Fibroblast of upper back skin (primary cell): ENCODE results near the gene TCN2.
A peak's percentile ranks its signal among the peaks of the same experiment; 100 is the strongest.
"Not testable (repeated sequence)": the region's sequence is repeated elsewhere in the genome, so short reads cannot be mapped to it uniquely, and the experiment has no call there.

Experiments
- DNase-seq: peaks from one replicate; pipeline ENCODE4 v3.0.0-alpha.2; 2013

The TCN2 gene

DNA sequence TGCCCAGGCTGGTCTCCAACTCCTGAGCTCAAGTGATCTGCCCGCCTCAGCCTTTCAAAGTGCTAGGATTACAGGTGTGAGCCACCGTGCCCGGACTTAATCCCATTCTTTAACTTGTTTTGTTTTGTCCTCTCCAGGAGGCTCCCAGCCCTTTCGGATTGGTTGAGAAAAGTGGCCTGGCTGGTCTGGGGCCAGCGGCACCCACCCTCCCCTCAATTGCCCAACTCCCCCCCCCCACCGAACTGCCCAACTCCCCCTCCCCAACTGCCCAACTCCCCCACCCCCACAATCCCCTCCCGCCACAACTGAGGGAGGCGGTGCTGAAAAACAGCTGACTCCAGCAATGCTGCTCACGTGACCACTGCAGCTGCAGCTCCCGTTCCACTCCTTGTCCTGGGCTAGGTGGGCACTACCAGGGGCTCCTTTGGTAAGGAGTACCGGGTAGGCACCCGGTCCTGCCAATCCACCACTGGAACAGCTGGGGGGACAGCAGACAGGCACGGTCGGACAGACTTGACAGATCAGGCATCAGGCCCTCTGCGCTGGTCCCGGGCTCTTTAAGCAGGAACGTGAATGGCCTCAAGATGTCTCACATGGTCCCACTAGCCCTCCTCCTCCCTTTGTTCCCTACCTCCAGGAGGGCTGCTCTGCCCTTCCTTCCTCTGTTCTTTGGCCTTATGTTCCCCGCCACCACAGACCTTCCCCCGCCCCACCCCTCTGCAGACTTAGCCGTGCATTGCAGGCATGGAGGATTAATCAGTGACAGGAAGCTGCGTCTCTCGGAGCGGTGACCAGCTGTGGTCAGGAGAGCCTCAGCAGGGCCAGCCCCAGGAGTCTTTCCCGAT, at the start of gene TCN2:
TCN2 (plus strand) TSS at position 720 of the 845 bp plus-strand sequence. CDS start 158 bp downstream, outside the sequence.
- peak; percentile 57 for DNase-seq

DNA sequence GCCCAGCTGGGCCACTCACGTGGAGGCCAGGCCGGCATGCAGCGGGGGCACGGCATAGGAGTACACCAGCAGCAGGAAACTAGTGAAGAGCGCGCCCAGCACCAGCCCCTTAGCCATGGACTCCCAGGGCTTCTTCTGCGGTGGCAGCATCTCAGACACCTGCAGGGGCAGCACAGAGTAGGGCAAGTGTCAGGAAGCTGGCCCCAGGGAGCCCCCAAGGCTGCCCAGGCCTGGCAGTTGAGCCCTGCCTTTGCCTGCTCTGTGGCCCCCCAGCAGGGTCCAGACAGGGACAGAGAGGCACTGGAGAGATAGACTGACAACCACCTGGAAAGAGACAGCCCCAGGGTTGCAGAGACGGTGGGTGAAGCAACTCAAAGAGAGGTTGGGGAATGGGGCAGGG, 49.7 kb upstream of the TCN2 start:
- no peak for DNase-seq

DNA sequence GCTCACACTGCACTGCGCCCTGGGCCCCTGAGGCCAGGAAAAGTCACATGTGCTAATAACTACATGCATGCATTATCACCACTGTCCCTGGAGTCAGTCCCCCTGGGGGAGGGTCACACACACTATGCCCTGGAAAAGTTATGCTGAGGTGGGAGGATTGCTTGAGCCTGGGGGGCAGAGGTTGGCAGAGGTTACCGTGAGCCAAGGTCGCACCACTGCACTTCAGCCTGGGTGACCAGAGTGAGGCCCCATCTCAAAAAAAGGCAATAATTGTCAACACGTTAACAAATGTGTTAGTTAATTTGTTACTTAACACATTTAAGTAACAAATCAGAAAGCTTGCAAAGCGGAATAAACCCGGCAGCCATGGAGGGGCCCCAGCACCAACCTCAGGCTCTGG, 47.1 kb upstream of the TCN2 start:
- DNase-seq = no peak

DNA sequence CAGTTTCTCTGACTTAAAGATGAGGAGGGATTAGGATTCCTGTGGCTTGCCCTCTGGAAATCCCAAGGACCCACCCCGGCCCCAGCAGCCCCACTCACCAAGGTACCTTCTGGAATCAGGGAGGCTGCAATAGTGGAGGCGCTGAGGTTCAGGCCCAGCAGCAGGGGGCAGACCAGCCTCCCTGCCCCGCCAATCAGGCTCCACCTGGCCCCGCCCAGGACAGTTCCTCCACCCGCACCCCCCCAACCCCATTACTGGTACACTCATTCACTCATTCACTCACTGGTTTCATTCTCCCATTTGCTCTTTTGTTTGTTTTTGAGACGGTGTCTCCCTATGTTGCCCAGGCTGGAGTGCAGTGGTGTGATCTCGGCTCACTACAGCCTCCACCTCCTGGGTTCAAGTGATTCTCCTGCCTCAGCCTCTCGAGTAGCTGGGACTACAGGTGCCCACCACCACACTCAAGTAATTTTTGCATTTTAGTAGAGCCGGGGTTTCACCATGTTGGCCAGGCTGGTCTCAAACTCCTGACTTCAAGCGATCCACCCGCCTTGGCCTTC, 46.3 kb upstream of the TCN2 start:
- DNase-seq = not testable (repeated sequence)

DNA sequence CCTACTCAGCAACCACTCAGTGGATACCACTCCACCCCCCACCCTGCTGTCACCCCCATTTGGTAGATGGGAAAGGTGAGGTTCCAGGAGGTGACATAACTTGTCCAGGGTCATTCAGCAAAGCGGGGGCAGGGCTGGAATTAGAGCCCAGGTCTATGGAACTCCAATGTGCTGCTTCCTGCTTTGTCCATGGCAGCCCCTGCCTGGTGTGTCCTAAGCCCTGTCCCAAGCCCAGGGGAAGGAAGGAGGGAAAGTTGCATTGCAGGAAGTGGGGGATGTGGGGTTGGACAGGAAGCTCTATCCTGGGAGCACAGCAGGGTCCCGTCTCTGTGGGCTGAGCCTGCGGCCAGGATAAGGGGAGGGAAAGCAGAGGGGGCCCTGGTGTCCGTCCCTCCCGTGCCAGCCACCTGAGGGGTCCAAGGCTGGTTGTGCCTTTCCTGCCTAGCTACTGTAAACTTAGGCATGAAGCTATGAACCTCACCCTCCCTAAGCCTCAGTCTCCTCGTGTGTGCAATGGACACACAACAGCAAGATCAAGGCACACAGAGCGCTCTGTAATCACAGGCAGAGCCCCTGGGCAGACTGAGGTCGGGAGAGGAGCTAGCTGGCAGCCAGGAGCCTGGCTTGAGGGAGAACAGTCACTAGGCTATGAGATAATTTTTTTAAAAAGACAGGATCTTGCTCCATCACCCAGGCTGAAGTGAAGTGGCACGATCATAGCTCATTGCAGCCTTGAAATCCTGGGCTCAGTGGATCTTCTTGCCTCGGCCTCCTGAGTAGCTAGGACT, 45.4 kb upstream of the TCN2 start:
- peak; percentile 6 for DNase-seq

DNA sequence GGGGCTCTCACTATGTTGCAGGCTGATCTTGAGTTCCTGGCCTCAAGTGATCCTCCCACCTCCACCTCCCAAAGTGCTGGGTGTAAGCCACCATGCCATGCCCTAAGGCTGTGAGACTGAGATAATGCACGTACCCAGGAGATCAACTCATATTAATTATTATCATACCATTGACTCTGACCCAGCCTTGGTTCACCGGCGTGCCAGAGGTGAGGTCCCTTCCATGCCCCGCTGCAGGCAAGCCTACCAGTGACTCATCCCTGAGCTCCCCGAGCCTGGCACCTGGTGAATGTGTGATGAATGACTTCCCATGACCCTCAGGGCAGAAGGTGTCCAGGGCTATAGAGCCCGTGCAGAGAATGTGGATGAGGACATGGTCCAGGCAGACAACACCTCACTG, 44.6 kb upstream of the TCN2 start:
- no peak for DNase-seq

DNA sequence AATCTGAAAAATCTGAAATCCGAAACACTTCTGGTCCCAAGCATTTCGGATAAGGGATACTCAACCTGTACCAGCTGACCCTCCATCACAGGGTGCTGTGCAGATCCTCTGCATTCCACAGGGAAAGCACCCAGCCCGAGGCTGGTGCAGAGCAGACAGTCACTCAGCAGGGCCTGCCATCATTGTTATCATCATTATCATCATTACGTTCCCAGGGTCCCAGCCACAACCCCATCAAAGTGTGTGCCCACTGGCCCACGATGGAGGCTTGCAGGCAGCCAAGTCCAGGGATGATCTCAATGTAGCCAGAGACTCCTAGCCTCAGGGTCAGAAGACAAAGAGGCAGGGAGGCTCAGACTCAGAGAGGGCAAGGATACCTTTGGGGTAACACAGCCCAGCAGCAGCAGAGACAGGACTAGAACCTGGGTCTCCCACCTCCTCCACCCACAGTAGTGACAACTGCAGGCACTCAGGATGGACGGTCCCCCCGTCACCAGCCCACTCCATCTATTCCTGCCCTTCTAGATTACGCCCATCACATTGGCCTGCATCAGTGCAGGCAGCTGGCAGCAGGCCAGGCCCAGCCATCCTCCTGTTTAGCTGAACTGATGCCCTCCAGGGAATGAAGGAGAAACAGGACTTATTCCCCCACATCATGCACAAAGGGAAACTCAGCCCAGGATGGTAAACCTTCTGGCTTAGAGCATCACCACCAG, 42.8 kb upstream of the TCN2 start:
- no peak for DNase-seq

DNA sequence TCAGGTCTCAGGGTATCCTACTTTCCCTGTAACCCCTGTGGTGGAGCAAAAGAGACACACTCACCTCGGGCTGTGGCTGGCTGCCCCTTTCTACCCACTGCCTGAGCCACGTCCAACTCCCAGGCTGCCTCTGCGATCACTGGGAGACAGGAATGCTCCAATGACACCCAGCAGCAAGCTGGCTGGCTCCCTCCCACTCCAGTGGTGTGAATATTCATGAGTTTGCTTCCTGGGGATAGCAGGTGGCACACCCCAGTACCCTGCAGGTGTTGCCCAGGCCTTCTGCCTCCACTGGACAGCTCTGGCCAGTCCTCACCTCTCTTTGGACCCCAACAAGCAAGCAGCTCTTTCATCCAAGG, 42.2 kb upstream of the TCN2 start:
- no peak for DNase-seq

DNA sequence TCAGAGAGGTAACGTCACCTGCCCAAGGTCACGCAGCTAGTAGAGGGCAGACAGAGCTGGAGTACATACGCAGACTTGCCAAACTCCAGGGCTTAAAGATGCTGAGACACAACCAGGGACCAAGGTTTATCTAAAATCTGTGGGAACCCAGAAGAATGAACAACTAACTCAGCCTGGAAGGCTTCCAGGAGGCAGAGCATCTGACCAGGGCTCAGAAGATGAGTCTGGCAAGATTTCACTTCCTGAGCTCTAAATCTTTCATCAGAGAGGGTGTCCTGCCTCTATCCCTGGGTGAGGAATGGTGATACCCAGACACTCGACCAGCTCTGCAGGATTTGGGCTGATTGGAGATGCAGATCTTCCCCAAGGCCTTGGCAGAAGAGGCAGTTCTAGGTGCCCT, 41.6 kb upstream of the TCN2 start:
- no peak for DNase-seq

DNA sequence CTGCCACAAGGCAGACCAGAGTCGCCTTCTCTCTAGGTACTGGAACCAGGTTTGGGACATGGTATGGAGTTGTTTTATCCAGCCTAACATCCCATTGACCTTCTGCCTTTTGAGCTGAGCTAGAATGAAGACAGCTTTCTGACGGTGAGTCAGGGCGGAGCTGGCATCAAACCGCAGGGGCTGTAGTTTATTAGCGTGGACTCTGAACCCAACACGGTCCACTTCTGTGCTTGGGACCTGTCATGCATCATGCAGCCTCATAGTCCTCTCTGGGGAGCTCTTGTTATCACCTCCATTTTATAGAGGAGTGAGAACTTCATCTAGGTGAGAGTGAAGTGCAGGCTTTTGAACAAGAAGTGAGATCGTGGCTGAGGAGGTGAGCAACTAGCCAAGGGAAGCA, 40.8 kb upstream of the TCN2 start:
- DNase-seq = no peak

DNA sequence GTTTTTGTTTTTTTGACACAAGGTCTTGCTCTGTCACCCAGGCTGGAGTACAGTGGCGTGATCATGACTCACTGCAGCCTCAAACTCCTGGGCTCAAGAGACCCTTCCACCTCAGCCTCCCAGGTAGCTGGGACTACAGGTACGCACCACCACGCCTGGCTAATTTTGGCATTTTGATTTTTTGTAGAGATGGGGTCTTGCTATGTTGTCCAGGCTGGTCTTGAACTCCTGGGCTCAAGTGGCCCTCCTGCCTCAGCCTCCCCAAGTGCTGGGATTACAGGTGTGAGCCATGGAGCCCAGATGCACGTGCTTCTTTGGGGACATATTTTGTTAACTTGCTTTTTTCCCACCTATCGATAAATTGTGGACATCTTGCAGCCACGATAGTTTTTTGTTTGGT, 39.7 kb upstream of the TCN2 start:
- DNase-seq = not testable (repeated sequence)

DNA sequence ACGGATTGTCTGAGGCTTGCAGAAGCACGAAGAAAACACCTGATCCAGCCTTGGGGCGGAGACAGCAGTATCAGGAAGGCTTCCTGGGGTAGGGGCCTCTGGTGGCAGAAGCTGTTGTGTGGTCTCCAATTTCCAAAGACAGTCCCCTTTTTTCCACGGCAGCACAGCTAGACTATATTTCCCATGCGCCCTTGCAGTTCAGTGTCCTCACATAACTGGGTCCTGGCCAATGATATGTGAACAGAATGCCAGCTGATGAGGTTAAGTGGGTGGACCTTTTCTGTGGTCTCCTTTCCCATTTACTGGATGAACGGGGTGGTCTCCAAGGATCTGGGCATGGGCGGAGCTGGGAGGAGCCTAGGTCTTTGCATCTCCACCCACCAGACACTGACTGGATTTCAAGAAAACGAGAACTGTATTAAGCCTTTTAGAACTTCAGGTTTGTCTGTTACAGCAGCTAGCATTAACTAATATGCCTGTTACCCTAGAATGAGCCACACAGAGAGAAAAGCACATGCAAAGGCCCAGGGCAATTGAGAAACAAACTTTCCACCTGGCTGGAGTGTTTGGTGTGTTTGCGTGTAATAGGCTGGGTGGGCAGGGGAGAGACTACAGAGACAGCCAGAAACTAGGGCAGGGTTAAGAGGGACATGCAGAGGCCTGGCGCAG, 38.7 kb upstream of the TCN2 start:
- DNase-seq = no peak

DNA sequence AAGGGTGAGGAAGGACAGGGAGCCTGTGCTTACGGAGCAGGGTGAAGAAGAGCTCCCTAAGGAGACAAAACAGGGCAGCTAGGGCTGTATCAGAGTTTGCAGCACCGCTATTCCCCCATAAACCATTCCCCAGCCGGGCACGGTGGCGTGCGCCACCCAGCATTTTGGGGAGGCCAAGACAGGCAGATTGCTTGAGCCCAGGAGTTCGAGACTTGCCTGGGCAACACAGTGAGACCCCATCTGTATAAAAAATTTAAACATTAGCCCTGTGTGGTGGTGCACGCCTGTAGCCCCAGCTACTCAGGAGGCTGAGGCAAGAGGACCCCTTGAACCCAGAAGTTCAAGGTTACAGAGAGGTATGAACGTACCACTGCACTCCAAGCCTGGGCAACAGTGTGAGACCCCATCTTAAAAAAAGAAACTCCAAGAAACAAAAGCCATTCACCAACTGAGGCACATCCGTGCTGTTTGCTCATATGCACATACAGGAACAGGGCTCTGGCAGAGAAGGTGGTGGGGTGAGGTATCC, 37.2 kb upstream of the TCN2 start:
- DNase-seq = no peak

DNA sequence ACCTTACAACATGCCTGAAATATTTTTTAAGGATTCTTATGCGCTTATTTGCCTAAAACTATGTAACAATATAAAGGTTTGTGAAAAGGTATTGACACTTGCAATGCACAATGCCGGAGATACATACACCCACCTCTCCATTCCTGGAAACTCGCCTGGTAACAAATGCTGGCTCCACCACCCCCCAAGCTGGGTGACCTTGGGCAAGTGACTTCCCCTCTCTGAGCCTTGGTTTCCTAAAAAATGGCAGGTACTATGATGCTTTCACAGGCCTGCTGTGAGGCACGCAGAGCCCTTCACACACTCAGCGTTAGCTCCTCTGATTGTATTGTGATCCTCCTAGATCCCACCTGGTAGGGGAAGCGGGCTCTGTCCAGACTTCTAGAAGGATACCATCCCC, 34.8 kb upstream of the TCN2 start:
- no peak for DNase-seq

DNA sequence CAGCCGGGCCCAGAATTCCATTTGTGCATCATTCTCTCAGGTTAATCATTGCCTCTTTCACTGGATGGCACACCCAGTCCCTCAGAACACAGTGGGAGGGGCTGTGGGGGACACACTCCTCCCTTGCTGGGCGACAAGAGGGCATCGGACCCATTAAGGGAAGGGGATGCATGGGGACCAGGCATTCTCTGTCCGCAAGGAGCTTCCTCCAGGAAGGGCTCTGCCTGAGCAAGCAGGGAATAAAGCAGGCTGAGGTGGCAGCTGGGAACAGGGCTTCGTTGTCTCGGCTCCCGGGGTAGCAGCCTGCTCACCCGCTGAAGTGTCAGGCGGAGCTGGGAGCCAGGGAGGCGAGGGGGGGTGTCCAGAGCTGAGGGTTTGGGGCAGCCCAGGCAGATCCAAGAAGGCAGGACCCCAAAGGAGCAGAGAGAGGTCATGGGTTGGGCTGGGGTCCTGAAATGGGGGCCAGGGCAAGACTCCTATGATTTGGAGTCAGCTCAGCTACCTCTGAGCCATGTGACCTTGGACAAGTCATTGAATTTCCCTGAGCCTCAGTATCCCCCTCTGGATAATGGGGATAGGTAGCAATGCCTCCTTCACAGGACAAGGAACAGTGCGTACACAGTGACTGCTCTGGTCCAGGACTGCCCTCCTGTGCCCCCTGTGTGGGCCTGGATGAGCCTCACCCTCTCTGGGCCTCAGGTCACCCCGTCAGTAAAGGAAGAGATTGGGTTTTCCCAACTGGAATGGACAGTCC, 34.0 kb upstream of the TCN2 start:
- no peak for DNase-seq

DNA sequence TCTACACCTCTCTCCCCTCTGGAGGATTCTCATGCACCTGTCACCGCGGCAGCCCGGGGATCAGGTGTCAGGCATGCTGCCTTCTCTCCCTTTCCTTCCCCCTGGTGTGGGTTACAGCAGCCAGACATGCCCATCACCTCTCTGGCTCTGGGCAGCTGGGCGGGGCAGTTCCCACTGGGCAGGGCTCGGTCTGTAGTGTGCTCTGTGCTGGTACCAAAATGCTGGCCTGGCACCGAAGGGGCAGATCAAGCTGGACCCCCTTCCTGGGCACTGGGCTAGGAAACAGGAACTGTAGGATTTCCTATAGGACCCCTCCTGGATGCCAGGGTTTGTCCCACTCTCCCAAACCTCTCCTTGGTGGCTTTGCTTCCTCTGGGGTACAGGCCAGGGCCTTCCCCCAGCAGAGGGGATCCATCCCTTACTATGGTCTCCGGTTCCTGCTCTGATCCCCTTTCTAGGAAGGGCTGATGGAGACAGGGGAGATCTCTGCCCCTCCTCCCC, 33.3 kb upstream of the TCN2 start:
- DNase-seq = no peak

DNA sequence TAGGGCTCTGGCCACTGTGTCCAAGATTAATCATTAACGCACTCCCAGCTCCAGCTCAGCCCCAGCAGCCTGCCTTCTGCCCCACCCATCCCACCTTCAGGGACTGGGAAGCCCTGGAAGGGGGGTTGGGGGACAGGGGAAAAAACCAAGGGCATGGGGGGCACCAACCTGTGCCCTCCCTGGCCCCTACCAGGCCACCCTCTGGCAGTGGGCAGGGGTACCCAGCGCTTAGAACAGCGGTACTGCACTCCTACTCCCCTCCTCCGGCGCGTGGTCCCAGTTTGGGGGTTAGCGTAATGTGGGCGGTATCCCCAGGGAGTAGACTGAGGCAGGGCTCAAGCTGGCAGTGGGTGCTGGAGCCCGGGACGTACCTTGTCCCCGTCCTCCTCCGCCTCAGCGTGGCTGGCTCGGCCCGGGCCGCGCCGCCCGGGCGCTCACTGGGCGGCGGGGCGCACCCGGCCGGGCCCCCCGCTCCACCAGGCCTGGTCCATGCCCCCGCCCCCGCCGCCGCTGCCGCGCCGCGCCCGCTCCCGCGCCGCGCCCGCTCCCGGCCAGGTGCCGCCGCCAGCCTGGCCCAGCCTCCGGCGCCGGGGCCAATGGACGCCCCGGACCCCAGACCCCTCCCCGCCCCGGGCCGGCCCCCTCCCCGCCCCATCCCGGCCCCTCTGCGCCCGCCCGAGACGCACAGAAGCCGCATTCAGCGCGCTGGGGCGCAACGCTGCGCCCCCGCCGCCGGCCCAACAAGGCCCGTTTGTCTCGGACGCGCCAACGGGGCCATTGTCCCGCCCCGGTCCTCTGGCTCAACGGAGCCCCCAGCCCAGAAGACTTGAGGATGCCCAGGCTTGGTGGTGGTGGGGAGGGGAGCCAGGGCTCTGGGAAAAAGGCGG, 32.6 kb upstream of the TCN2 start, which contains the start of gene GAL3ST1:
GAL3ST1 (minus strand) TSS at position 571 of the 887 bp plus-strand sequence. CDS start 17,273 bp downstream, outside the sequence.
- DNase-seq = no peak

DNA sequence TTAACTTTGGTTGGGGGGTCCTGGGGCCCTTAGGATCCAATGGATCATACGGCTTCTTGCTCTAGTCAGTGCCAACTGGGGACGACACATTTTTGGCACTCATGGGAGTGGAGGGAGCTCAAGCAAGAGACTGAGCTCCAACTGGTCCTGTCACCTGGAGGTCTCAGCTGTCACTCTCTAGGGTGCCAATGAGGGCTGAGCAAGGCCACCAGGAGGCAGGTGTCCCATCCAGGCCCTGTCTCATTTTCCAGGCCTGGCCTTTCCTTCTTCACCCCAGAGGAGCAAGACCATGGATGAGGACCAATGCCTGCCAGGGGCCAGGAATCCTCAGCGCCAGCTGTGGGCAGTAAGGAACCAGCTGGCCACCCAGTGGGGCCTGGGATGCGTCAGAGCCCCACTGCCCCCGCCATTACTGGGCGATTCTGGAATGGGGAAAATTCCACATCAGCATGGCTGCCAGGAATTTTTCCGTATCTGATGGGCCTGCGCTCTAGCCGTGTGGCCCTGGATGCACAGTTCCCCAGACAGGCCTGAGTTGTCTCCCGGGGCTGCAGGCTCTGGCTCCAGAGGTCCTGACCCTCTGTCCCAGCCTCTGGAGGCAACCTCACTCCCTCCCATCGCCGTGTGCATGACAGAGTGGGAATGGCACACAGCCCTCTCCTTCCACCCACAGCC, 31.8 kb upstream of the TCN2 start:
- DNase-seq = peak; percentile 16

DNA sequence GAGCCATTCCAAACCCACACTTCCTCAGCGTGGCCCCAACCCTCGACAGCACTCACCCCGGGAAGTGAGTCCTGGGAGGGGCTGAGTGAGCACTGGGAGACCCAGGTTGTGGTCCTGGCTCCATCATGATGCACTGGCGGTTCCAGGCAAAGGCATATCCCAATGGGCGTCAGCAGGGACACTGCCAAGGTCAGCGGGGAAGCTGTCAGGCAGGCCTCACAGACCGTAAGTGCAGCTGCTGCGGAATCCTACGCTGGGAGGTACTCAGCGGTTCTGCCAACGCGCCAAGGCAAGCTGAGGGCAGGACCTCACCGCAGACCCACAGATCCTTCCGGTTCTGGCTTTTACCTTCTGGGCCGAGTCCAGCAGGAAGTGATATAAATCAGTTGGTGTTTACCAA, 31.1 kb upstream of the TCN2 start:
- no peak for DNase-seq

DNA sequence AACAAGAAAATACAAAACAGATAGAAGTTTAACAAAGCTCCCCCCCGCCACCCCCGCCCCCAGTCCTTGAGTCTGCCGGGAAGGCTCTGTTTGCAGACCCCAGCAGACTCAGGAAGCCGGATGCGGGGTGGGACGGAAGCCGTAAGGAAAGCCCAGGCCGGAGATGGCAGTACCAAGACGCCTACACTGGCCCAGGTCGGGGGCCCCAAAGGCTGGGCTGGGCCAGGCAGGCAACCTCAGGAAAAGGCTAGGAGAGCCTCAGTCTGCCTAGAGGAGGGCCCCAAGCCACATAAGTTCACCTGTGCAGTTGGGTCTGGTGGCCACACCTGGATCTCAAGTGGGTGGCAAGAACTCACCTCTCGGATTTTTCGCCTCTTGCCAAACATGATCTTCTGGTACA, 28.5 kb upstream of the TCN2 start:
- DNase-seq = no peak
